RWPE2 (cell line): ENCODE data around the gene SPINDOC.

Source experiments
- ATAC-seq: fragments of 200-7000 bp; cut with Tn5 transposase; 3 replicates; pipeline ENCODE4 v1.9.1; 2021; ENCODE audit warnings: low read depth
- DNase-seq: peaks from one replicate; pipeline ENCODE4 v3.0.0-alpha.2; 2020; ENCODE audit warnings: low spot score
- H3K27ac ChIP-seq: fragments of 450-650 bp; 2 replicates; pipeline ENCODE4 v1.5.1; 2017; ENCODE audit warnings: mild to moderate bottlenecking; ENCODE audit not compliant: poor library complexity, severe bottlenecking
- H3K27me3 ChIP-seq: fragments of 250-450 bp; sonication (Bioruptor Pico); 2 replicates; pipeline ENCODE4 v1.5.1; 2021; ENCODE audit warnings: mild to moderate bottlenecking, moderate library complexity; ENCODE audit not compliant: insufficient read depth, poor library complexity, severe bottlenecking
- H3K36me3 ChIP-seq: fragments of 250-450 bp; sonication (Bioruptor Pico); 2 replicates; pipeline ENCODE4 v1.5.1; 2020; ENCODE audit warnings: low read depth, mild to moderate bottlenecking, moderate library complexity
- H3K4me1 ChIP-seq: fragments of 250-450 bp; sonication (Bioruptor Pico); 2 replicates; pipeline ENCODE4 v1.5.1; 2021; ENCODE audit warnings: mild to moderate bottlenecking, moderate library complexity; ENCODE audit not compliant: insufficient read depth, poor library complexity, severe bottlenecking
- H3K4me3 ChIP-seq: fragments of 250-450 bp; sonication (Bioruptor Pico); 2 replicates; pipeline ENCODE4 v1.5.1; 2021; ENCODE audit warnings: mild to moderate bottlenecking, moderate library complexity; ENCODE audit not compliant: severe bottlenecking
- H3K9me3 ChIP-seq: fragments of 250-450 bp; sonication (Bioruptor Pico); 2 replicates; pipeline ENCODE4 v1.5.1; 2021; ENCODE audit warnings: mild to moderate bottlenecking, moderate library complexity; ENCODE audit not compliant: severe bottlenecking
- TF ChIP-seq, protein P1 (sequence below): fragments of 450-650 bp; IDR thresholded peaks from one replicate; pipeline ENCODE4 v1.5.1; 2017; ENCODE audit warnings: mild to moderate bottlenecking, moderate library complexity; ENCODE audit not compliant: poor library complexity, severe bottlenecking

SPINDOC gene

DNA sequence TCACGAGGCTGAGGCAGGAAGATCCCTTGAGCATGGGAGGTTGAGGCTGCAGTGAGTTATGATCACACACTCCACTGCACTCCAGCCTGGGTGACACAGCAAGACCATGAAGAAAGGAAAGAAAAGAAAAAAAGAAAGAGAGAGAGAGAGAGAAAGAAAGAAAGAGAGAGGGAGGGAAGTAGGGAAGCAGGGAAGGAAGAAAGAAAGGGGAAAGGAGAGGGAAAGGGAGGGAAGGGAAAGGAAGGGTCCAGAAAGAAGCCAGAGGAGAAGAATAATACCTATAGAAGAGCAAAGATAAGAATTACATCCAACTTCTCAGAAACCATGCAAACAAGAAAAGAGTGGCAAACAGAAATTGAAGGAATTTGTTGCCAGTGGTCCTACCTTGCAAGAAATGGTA, 27.4 kb upstream of the SPINDOC start:
- Histone ChIP-seq H3K27ac (no peak overlapping the region), H3K27me3 (no peaks in the 10 kb centered on the region), H3K9me3 (no peaks in the 10 kb centered on the region), H3K4me1 (no peaks in the 10 kb centered on the region), H3K4me3 (no peak overlapping the region), H3K36me3 (no peaks in the 10 kb centered on the region)
- no peak for DNase-seq
- TF ChIP-seq, protein P1, sequence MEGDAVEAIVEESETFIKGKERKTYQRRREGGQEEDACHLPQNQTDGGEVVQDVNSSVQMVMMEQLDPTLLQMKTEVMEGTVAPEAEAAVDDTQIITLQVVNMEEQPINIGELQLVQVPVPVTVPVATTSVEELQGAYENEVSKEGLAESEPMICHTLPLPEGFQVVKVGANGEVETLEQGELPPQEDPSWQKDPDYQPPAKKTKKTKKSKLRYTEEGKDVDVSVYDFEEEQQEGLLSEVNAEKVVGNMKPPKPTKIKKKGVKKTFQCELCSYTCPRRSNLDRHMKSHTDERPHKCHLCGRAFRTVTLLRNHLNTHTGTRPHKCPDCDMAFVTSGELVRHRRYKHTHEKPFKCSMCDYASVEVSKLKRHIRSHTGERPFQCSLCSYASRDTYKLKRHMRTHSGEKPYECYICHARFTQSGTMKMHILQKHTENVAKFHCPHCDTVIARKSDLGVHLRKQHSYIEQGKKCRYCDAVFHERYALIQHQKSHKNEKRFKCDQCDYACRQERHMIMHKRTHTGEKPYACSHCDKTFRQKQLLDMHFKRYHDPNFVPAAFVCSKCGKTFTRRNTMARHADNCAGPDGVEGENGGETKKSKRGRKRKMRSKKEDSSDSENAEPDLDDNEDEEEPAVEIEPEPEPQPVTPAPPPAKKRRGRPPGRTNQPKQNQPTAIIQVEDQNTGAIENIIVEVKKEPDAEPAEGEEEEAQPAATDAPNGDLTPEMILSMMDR, result no peak
- no peak for ATAC-seq

DNA sequence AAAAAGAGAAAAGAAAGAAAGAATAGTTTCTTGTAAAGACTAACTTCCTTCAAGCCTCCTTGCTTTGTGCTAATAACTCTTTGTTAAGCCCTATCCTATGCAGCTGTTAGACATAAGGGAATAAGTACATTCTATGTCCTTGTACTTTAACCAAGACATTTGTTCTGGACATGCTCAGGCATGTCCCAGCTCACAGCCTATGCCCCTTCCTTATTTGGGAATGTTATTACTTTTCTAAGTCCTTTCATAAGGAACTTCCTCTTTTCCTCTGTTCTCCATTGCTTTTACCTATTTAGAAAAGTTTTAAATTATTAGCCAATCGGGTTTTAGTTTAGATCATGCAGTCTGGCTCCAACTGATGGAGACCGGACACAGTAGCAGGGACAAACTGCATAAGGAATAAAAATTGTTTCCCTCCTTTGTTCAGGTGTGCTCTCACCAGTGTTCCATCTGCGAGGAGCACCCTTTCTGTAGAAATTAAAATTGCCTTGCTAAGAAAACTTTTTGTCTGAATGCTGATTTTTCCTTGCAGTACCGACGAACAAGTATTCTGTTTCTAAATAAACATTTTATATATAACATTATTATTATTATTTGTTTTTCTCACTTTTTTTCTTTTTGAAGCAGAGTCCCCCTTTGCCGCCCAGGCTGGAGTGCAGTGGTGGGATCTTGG, 21.6 kb upstream of the SPINDOC start:
- Histone ChIP-seq H3K27me3 (no peaks in the 10 kb centered on the region), H3K9me3 (peaks cover 3% of the 10 kb centered on the region), H3K4me3 (no peak overlapping the region), H3K27ac (no peak overlapping the region), H3K36me3 (no peaks in the 10 kb centered on the region), H3K4me1 (no peaks in the 10 kb centered on the region)
- TF ChIP-seq, protein P1, result no peak
- no peak for ATAC-seq
- no peak for DNase-seq

- H3K4me3 ChIP-seq, result no peak overlapping the region
- no peaks in the 10 kb centered on the region for H3K27me3 ChIP-seq
- H3K36me3 ChIP-seq, result no peaks in the 10 kb centered on the region
- peaks cover 3% of the 10 kb centered on the region for H3K9me3 ChIP-seq
- no peak for DNase-seq
- H3K4me1 ChIP-seq, result no peaks in the 10 kb centered on the region
- H3K27ac ChIP-seq, result no peak overlapping the region
- no peak for ATAC-seq
- TF ChIP-seq, protein P1, result no peak
These were observed 20.1 kb upstream of the SPINDOC start for GRCh38 chr11:63793161-63793560.

DNA sequence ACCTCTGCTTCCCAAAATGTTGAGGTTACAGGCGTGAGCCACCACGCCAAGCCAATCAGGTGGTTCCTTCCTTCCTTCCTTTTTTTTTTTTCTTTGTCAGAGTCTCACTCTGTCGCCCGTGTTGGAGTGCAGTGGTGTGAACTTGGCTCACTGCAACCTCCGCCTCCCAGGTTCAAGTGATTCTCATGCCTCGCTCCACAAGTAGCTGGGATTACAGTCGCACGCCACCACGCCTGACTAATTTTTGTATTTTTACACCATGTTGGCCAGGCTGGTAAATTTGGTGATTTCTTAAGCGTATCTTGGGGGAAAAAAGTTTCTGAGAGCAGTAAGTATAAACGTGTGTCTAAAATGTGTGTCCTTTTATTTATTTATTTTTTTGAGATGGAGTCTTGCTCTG, 18.2 kb upstream of the SPINDOC start:
- H3K9me3 ChIP-seq, result peaks cover 3% of the 10 kb centered on the region
- no peak for ATAC-seq
- DNase-seq, result no peak
- H3K4me1 ChIP-seq, result no peaks in the 10 kb centered on the region
- H3K27ac ChIP-seq, result no peak overlapping the region
- no peaks in the 10 kb centered on the region for H3K27me3 ChIP-seq
- no peak overlapping the region for H3K4me3 ChIP-seq
- no peaks in the 10 kb centered on the region for H3K36me3 ChIP-seq
- TF ChIP-seq, protein P1, result no peak

- peaks cover 16% of the 10 kb centered on the region for H3K4me1 ChIP-seq
- no peak overlapping the region for H3K27ac ChIP-seq
- no peak overlapping the region for H3K4me3 ChIP-seq
- H3K27me3 ChIP-seq, result no peaks in the 10 kb centered on the region
- no peaks in the 10 kb centered on the region for H3K36me3 ChIP-seq
- DNase-seq (no peak), ATAC-seq (no peak)
- no peaks in the 10 kb centered on the region for H3K9me3 ChIP-seq
- TF ChIP-seq, protein P1, result no peak
These were observed 12.3 kb upstream of the SPINDOC start for GRCh38 chr11:63800921-63801320.
